Measurements from ENCODE around the gene NAT10.

DNA sequence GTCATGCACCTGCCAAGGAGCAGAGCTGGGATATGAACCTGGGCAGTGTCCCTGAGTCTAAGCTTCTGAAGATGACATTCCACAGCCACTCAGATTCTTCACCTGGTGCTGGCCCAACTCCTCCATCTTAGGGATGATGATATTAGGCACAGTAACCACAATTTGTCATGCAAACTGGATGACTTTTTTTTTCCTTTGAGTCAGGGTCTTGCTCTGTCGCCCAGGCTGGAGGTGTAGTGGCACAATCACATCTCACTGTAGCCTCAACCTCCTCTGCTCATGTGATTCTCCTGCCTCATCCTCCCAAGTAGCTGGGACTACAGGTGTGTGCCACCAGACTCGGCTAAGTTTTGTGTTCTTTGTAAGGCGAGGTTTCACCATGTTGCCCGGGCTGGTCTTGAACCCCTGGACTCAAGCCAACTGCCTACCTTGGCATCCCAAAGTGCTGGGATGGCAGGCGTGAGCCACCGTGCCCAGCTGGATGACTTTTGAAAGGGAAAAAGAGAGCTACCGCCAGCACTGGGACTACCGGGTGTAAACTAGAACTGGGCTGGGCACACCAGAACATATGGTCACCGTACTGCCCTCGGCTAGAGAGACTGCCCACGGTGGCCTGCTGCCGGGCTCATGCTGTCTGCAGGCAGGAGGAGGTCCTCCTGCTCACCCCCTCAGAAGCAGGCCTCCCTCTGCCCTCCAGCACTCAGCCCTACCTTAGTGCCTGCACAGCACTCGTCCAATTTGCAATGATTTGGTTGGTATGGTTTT, 77.7 kb downstream of the NAT10 start:
- TF ChIP-seq, protein P1, sequence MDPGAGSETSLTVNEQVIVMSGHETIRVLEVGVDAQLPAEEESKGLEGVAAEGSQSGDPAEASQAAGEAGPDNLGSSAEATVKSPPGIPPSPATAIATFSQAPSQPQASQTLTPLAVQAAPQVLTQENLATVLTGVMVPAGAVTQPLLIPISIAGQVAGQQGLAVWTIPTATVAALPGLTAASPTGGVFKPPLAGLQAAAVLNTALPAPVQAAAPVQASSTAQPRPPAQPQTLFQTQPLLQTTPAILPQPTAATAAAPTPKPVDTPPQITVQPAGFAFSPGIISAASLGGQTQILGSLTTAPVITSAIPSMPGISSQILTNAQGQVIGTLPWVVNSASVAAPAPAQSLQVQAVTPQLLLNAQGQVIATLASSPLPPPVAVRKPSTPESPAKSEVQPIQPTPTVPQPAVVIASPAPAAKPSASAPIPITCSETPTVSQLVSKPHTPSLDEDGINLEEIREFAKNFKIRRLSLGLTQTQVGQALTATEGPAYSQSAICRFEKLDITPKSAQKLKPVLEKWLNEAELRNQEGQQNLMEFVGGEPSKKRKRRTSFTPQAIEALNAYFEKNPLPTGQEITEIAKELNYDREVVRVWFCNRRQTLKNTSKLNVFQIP (CRISPR knock-in tag; IDR thresholded peaks at IDR 0.05; ENCODE audit: borderline replicate concordance, low read depth) = no peak
- TF ChIP-seq SNAI2 (CRISPR knock-in tag; IDR thresholded peaks at IDR 0.05) (no peak), ESRRG (CRISPR knock-in tag; IDR thresholded peaks at IDR 0.05) (no peak), ARNTL (CRISPR knock-in tag; IDR thresholded peaks at IDR 0.05; ENCODE audit: borderline replicate concordance, low read depth) (no peak), TCF4 (CRISPR knock-in tag; IDR thresholded peaks at IDR 0.05; ENCODE audit: borderline replicate concordance) (no peak)
